Measurements from ENCODE around the gene CACNA1C.

CACNA1C gene

GRCh38 chr12:2286461-2287131 lies 233.8 kb downstream of the CACNA1C start:
- DNase-seq, result no peak

- no peak for DNase-seq
Observed at GRCh38 chr12:2287151-2287550, 234.4 kb downstream of the CACNA1C start.

GRCh38 chr12:2287589-2287988 lies 234.8 kb downstream of the CACNA1C start:
- no peak for DNase-seq

GRCh38 chr12:2288001-2288400 lies 235.2 kb downstream of the CACNA1C start:
- no peak for DNase-seq

- no peak for DNase-seq
Observed at GRCh38 chr12:2288471-2288870, 235.7 kb downstream of the CACNA1C start.

GRCh38 chr12:2288875-2289274 lies 236.1 kb downstream of the CACNA1C start:
- DNase-seq, result no peak

- DNase-seq, result peak; percentile 50
Observed at GRCh38 chr12:2289525-2289924, 236.7 kb downstream of the CACNA1C start.

GRCh38 chr12:2290091-2290490 lies 237.3 kb downstream of the CACNA1C start:
- no peak for DNase-seq

GRCh38 chr12:2290516-2291065 lies 237.8 kb downstream of the CACNA1C start:
- no peak for DNase-seq

- DNase-seq, result no peak
Observed at GRCh38 chr12:2291182-2291832, 238.5 kb downstream of the CACNA1C start.

GRCh38 chr12:2291947-2292346 lies 239.2 kb downstream of the CACNA1C start:
- no peak for DNase-seq

GRCh38 chr12:2292560-2292959 lies 239.8 kb downstream of the CACNA1C start:
- no peak for DNase-seq

- DNase-seq, result no peak
Observed at GRCh38 chr12:2294651-2295475, 242.1 kb downstream of the CACNA1C start.

GRCh38 chr12:2295941-2296461 lies 243.2 kb downstream of the CACNA1C start:
- DNase-seq, result no peak

- DNase-seq, result no peak
Observed at GRCh38 chr12:2297004-2297403, 244.2 kb downstream of the CACNA1C start.

- DNase-seq, result no peak
Observed at GRCh38 chr12:2297658-2298057, 244.9 kb downstream of the CACNA1C start.

- DNase-seq, result no peak
Observed at GRCh38 chr12:2298556-2299200, 245.9 kb downstream of the CACNA1C start.

- DNase-seq, result peak; percentile 49
Observed at GRCh38 chr12:2299206-2299605, 246.4 kb downstream of the CACNA1C start.

GRCh38 chr12:2300168-2300567 lies 247.4 kb downstream of the CACNA1C start:
- no peak for DNase-seq

- no peak for DNase-seq
Observed at GRCh38 chr12:2300886-2301285, 248.1 kb downstream of the CACNA1C start.

- no peak for DNase-seq
Observed at GRCh38 chr12:2301531-2302461, 249.0 kb downstream of the CACNA1C start.

Measured in DMS79 (cell line).